ENCODE results near the gene DNASE1.

DNASE1 gene

DNA sequence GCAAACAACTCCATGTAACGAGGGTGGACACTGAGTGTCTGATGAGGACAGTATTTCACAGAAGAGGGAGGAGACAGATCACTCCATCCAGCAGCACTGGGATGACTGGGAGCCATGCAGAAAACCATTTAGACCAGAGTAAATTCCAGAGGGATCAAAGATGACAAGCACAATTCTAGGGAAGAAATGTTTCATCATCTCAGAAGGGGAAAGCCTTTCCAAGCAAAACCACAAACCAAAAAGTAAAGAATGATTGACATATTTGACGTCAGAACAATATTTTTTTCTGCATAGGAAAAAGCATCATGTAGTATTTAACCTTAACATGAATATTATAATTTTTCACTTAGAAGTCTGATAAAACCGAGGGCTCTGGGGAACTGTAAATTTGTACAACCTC, 4.8 kb downstream of the DNASE1 start:
- TF ChIP-seq CTCF (IDR thresholded peaks at IDR 0.05): no peak
- no peak for DNase-seq (ENCODE audit: low spot score)
- Histone ChIP-seq H3K4me3 (no peak overlapping the region), H3K27ac (no peak overlapping the region)

GRCh38 chr16:3661311-3661710, 6.8 kb downstream of the DNASE1 start:
- H3K4me3 ChIP-seq: no peak overlapping the region
- TF ChIP-seq CTCF (IDR thresholded peaks at IDR 0.05): no peak
- H3K27ac ChIP-seq: no peak overlapping the region
- no peak for DNase-seq (ENCODE audit: low spot score)

DNA sequence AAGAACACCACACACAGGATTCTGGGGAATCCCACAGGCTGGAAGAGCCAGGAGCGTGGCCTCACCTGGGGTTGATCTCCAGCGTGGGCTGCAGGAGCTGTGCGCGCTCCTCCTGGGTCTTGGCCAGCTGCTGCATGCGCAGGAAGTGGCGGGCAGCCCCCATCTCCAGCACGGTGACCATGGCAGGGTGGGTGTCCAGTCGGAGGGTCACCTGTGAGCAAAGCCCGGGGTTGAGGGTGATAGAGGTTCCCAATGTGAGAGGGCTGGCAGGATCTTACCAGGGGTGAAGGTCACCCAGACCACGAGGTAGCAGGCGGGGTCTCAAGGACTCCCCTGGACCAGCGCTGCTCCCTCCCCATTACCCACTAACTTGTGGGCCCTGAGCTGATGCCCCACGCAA, 7.4 kb downstream of the DNASE1 start:
- no peak for TF ChIP-seq CTCF (IDR thresholded peaks at IDR 0.05)
- DNase-seq (ENCODE audit: low spot score): no peak
- Histone ChIP-seq H3K27ac (no peak overlapping the region), H3K4me3 (no peak overlapping the region)

DNA sequence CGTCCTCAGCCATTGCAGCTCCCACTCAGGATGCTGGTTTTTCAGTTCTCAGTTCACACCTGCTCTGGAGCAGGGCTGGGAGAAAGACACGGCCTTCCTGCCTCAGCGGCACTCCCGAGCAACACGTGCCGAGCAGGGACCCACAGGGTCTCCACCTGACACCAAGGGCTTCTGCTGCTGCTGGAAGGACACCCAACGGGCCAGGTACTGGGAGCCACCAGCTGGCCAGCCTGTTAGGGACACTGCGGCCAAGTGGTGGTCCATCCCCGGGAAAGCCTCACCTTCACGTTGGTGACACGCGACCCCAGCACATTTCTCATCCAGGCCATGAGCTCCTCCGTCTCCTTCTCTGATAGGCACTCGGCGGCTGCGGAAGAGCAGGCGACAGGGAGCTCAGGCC, 8.1 kb downstream of the DNASE1 start:
- Histone ChIP-seq H3K27ac (no peak overlapping the region), H3K4me3 (no peak overlapping the region)
- no peak for TF ChIP-seq CTCF (IDR thresholded peaks at IDR 0.05)
- DNase-seq (ENCODE audit: low spot score): no peak

- Histone ChIP-seq H3K4me3 (no peak overlapping the region), H3K27ac (no peak overlapping the region)
- TF ChIP-seq CTCF (IDR thresholded peaks at IDR 0.05): no peak
- DNase-seq (ENCODE audit: low spot score): no peak
Measured at GRCh38 chr16:3664187-3664896, 9.9 kb downstream of the DNASE1 start.

DNA sequence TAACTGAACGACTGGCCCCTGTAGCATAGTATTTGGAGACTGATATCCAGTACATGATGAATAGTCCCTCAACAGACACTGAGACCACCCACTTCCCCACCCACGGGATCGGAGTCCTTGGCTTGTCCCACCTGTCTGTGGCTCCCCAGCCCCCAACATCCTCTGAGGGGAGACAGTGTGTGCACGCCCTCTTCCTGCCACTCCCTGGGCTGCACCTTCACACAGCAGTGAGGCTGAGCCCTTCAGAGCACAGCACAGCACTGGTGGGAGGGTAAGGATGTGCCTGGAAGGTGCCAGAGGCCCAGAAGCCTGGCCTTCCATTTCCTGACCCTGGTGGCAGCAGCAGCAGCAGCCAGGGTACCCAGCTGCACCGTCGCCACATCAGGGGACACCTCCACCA, 11.0 kb downstream of the DNASE1 start:
- Histone ChIP-seq H3K4me3 (no peak overlapping the region), H3K27ac (no peak overlapping the region)
- no peak for DNase-seq (ENCODE audit: low spot score)
- TF ChIP-seq CTCF (IDR thresholded peaks at IDR 0.05): no peak

DNA sequence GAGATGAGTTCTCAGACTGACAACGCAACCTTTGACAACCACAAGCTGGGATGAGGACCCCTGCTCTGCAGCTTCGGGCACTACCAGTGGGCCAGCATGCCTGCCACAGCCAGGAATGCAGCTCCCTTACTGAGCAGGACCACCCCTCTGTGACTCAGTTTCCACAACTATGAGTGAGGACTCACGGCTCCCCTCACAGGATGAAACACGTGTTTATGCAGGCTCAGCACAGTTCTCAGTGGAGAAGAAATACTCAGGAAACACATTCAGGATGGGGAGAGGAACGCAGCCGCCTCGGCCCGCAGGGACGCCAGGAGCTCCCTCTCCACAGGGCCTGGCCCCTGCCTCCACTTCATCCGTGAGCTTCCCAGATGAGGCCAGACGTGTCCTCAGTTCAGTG, 14.1 kb downstream of the DNASE1 start:
- Histone ChIP-seq H3K4me3 (no peak overlapping the region), H3K27ac (no peak overlapping the region)
- DNase-seq (ENCODE audit: low spot score): no peak
- TF ChIP-seq CTCF (IDR thresholded peaks at IDR 0.05): no peak

All from coronary artery (tissue), 2 donors.